HEK293T (cell line): ENCODE measurements around the gene GFI1B.

Experiments used
- CTCF ChIA-PET: fragments of 350-600 bp; formaldehyde crosslinking; extraction: SDS; loops from one replicate; lab custom pipeline; 2021; ENCODE audit warnings: antibody characterized with exemption, inconsistent platforms; lab: Yijun Ruan, JAX
- POLR2A ChIA-PET: fragments of 350-600 bp; formaldehyde crosslinking; extraction: SDS; loops from one replicate; lab custom pipeline; 2020; ENCODE audit warnings: antibody characterized with exemption, inconsistent platforms; lab: Yijun Ruan, JAX
- DNase-seq: peaks from one replicate; pipeline ENCODE4 v3.0.0; 2012; ENCODE audit warnings: mixed read lengths; ENCODE audit errors: extremely low spot score
- ARNT ChIP-seq: fragments of 450-650 bp; IDR thresholded peaks from 2 replicates; pipeline ENCODE4 v1.6.1; 2017; ENCODE audit warnings: mild to moderate bottlenecking
- BHLHE40 ChIP-seq: fragments of 450-650 bp; IDR thresholded peaks from 2 replicates; pipeline ENCODE4 v1.6.1; 2016; ENCODE audit warnings: mild to moderate bottlenecking, moderate library complexity, borderline replicate concordance
- CTBP1 ChIP-seq: fragments of 450-650 bp; IDR thresholded peaks from 2 replicates; pipeline ENCODE4 v1.6.1; 2016; ENCODE audit warnings: borderline replicate concordance
- ELF4 ChIP-seq: fragments of 450-650 bp; IDR thresholded peaks from 2 replicates; pipeline ENCODE4 v1.6.1; 2017; ENCODE audit warnings: antibody characterized with exemption
- FOXA1 ChIP-seq: fragments of 450-650 bp; IDR thresholded peaks from 2 replicates; pipeline ENCODE4 v1.6.1; 2016; ENCODE audit warnings: mild to moderate bottlenecking
- FOXK2 ChIP-seq: fragments of 450-650 bp; IDR thresholded peaks from 2 replicates; pipeline ENCODE4 v1.6.1; 2016; ENCODE audit warnings: mild to moderate bottlenecking
- FOXM1 ChIP-seq: fragments of 450-650 bp; IDR thresholded peaks from 2 replicates; pipeline ENCODE4 v1.6.1; 2017; ENCODE audit warnings: mild to moderate bottlenecking, borderline replicate concordance
- HDGF ChIP-seq: fragments of 450-650 bp; IDR thresholded peaks from 2 replicates; pipeline ENCODE4 v1.6.1; 2017; ENCODE audit warnings: antibody characterized with exemption, borderline replicate concordance
- L3MBTL2 ChIP-seq: fragments of 450-650 bp; conservative IDR thresholded peaks from 2 replicates; pipeline ENCODE4 v1.6.1; 2016; ENCODE audit warnings: mild to moderate bottlenecking
- LEF1 ChIP-seq: fragments of 450-650 bp; IDR thresholded peaks from 2 replicates; pipeline ENCODE4 v1.6.1; 2017; ENCODE audit warnings: mild to moderate bottlenecking, borderline replicate concordance
- NFRKB ChIP-seq: fragments of 450-650 bp; IDR thresholded peaks from 2 replicates; pipeline ENCODE4 v1.6.1; 2016; ENCODE audit warnings: mild to moderate bottlenecking, moderate library complexity
- SP1 ChIP-seq: fragments of 450-650 bp; IDR thresholded peaks from 2 replicates; pipeline ENCODE4 v1.6.1; 2017
- SUZ12 ChIP-seq: fragments of 450-650 bp; IDR thresholded peaks from 2 replicates; pipeline ENCODE4 v1.6.1; 2016; ENCODE audit warnings: mild to moderate bottlenecking
- TARDBP ChIP-seq: fragments of 450-650 bp; IDR thresholded peaks from 2 replicates; pipeline ENCODE4 v1.6.1; 2016
- ZNF384 ChIP-seq: fragments of 450-650 bp; IDR thresholded peaks from 2 replicates; pipeline ENCODE4 v1.6.1; 2016
- TF ChIP-seq, protein P1 (sequence below): fragments of 450-650 bp; IDR thresholded peaks from 2 replicates; pipeline ENCODE4 v1.6.1; 2016

The GFI1B gene

GRCh38 chr9:132983491-132984201 is 5.2 kb downstream of the GFI1B start:
- DNase-seq: no peak
- POLR2A ChIA-PET: no interaction called here
- TF ChIP-seq FOXM1: no peak
- TF ChIP-seq ELF4: no peak
- no peak for TF ChIP-seq BHLHE40
- no peak for TF ChIP-seq LEF1
- CTCF ChIA-PET: no interaction called here

GRCh38 chr9:132984202-132985070 is 5.9 kb downstream of the GFI1B start:
- ChIA-PET POLR2A (no interaction called here), CTCF (no interaction called here)
- DNase-seq: no peak
- no peak for TF ChIP-seq BHLHE40
- no peak for TF ChIP-seq NFRKB
- TF ChIP-seq ZNF384: no peak
- no peak for TF ChIP-seq ARNT

GRCh38 chr9:132985071-132985350 is 6.5 kb downstream of the GFI1B start:
- TF ChIP-seq LEF1 (no peak), L3MBTL2 (no peak), ELF4 (no peak), CTBP1 (no peak), TARDBP (no peak), FOXK2 (no peak), SUZ12 (no peak), FOXM1 (no peak), FOXA1 (no peak), ZNF384 (no peak), NFRKB (no peak)
- ChIA-PET POLR2A (no interaction called here), CTCF (no interaction called here)
- no peak for DNase-seq

- ChIA-PET CTCF (no interaction called here), POLR2A (no interaction called here)
- TF ChIP-seq FOXM1: no peak
- TF ChIP-seq FOXA1: no peak
- no peak for TF ChIP-seq BHLHE40
- no peak for TF ChIP-seq ZNF384
- no peak for TF ChIP-seq CTBP1
- no peak for TF ChIP-seq LEF1
- no peak for TF ChIP-seq ARNT
- no peak for TF ChIP-seq TARDBP
- no peak for TF ChIP-seq FOXK2
- TF ChIP-seq HDGF: no peak
- TF ChIP-seq, protein P1, sequence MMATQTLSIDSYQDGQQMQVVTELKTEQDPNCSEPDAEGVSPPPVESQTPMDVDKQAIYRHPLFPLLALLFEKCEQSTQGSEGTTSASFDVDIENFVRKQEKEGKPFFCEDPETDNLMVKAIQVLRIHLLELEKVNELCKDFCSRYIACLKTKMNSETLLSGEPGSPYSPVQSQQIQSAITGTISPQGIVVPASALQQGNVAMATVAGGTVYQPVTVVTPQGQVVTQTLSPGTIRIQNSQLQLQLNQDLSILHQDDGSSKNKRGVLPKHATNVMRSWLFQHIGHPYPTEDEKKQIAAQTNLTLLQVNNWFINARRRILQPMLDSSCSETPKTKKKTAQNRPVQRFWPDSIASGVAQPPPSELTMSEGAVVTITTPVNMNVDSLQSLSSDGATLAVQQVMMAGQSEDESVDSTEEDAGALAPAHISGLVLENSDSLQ: no peak
- no peak for TF ChIP-seq ELF4
- no peak for TF ChIP-seq SP1
- TF ChIP-seq NFRKB: no peak
- no peak for TF ChIP-seq L3MBTL2
- TF ChIP-seq SUZ12: no peak
- no peak for DNase-seq
Observed at GRCh38 chr9:132985489-132985888, 7.0 kb downstream of the GFI1B start.

DNA sequence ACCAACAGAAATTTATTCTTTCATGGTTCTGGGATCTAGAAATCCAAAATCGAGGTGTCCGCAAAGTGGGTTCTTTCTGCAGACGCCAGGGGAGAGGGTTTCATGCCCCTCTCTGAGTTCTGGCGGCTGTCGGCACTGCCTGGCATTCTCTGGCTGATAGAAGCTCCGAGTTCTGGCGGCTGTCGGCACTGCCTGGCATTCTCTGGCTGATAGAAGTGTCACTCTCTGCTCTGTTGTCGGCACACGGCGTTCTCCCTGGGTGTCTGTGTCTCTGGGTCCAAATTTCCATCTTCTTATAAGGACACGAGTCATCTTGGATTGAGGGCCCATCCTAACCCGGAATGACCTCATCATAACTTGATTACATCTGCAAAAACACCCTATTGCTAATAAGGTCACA is 7.6 kb downstream of the GFI1B start:
- ChIA-PET CTCF (no interaction called here), POLR2A (no interaction called here)
- no peak for DNase-seq
- no peak for TF ChIP-seq HDGF

DNA sequence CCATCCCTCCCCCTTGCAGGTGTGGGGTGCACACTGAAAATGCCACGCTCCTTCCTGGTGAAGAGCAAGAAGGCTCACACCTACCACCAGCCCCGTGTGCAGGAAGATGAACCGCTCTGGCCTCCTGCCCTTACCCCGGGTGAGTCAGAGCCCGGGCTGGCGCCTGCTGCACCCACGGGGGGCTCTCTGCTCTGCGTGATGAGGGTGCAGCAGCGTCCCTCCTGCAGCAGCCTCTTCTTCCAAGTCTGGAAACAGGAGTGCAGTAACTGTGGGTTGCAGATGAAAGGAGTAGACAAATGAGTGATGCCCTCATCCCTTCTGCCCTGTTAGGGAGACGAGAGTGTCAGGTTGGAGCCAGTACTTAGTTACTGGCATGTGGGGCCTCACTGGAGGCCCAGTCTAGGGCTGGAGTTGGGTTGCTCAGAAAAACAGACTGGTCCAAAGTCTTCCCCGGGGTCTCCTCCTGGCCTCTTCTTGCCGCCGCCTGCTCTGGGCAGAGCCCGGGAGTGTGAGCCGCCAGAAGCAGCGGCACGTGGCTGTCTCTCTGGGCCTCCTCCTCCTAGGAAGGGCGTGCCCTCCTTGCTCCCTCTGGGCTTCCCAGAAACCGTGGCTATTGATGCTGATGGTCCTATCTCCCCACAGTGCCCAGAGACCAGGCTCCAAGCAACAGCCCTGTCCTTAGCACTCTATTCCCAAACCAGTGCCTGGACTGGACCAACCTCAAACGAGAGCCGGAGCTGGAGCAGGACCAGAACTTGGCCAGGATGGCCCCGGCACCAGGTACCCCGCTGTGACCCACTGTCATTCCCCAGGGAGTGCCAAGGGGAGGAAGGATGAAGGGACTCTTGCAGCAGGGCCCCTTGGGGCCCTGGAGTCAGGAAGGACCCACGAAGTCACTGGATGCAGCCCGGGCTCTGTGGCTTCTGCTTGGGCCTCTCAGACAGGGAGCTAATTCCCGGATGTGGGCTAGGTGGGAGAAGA is 8.4 kb downstream of the GFI1B start:
- DNase-seq: no peak
- TF ChIP-seq TARDBP (no peak), SUZ12 (no peak), HDGF (no peak), SP1 (no peak)
- ChIA-PET POLR2A (no interaction called here), CTCF (no interaction called here)

DNA sequence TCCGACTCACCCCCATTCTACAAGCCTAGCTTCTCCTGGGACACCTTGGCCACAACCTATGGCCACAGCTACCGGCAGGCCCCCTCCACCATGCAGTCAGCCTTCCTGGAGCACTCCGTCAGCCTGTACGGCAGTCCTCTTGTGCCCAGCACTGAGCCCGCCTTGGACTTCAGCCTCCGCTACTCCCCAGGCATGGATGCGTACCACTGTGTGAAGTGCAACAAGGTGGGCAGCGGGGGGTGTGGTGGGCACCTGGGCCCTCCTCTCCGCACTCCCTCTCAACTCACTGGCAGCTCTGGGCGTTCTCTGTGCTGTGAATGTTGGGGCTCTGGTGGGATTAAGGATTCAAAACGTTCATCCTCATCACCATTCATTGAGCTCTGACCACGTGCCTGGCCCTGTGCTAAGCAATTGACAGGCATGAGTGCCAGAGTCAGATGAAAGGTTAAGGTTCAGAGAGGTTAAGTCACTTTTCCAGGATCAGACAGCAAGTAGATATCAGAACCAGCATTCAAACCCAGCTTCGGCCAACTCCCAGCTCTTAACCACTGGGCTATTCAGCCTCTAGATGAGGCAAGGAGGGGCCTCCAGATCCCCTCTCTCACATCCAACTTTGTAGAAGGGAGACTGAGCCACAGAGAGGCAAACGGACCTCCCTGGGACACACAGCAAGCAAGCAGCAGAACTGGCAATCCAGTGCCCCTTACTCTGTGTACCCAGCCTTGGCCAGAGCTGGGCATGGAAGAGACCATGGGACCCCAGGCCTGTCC is 9.9 kb downstream of the GFI1B start:
- DNase-seq: no peak
- CTCF ChIA-PET: interaction anchor here (0.7 kb wide), 1 partner anchor 126 kb away, joined by 3 read pairs; no protein-coding TSS in a partner anchor
- no peak for TF ChIP-seq LEF1
- no peak for TF ChIP-seq TARDBP
- TF ChIP-seq FOXA1: no peak
- TF ChIP-seq ELF4: no peak
- no peak for TF ChIP-seq ZNF384
- no peak for TF ChIP-seq HDGF
- no peak for TF ChIP-seq BHLHE40
- TF ChIP-seq FOXK2: no peak
- no peak for TF ChIP-seq ARNT
- TF ChIP-seq, protein P1: no peak
- no peak for TF ChIP-seq NFRKB
- no peak for TF ChIP-seq SP1
- no peak for TF ChIP-seq FOXM1
- no peak for TF ChIP-seq SUZ12
- TF ChIP-seq CTBP1: no peak
- POLR2A ChIA-PET: no interaction called here
